Measurements from ENCODE around the gene MIA3.
"Not testable (repeated sequence)": the region's sequence is repeated elsewhere in the genome, so short reads cannot be mapped to it uniquely, and the experiment has no call there.

Gene MIA3, protein sequence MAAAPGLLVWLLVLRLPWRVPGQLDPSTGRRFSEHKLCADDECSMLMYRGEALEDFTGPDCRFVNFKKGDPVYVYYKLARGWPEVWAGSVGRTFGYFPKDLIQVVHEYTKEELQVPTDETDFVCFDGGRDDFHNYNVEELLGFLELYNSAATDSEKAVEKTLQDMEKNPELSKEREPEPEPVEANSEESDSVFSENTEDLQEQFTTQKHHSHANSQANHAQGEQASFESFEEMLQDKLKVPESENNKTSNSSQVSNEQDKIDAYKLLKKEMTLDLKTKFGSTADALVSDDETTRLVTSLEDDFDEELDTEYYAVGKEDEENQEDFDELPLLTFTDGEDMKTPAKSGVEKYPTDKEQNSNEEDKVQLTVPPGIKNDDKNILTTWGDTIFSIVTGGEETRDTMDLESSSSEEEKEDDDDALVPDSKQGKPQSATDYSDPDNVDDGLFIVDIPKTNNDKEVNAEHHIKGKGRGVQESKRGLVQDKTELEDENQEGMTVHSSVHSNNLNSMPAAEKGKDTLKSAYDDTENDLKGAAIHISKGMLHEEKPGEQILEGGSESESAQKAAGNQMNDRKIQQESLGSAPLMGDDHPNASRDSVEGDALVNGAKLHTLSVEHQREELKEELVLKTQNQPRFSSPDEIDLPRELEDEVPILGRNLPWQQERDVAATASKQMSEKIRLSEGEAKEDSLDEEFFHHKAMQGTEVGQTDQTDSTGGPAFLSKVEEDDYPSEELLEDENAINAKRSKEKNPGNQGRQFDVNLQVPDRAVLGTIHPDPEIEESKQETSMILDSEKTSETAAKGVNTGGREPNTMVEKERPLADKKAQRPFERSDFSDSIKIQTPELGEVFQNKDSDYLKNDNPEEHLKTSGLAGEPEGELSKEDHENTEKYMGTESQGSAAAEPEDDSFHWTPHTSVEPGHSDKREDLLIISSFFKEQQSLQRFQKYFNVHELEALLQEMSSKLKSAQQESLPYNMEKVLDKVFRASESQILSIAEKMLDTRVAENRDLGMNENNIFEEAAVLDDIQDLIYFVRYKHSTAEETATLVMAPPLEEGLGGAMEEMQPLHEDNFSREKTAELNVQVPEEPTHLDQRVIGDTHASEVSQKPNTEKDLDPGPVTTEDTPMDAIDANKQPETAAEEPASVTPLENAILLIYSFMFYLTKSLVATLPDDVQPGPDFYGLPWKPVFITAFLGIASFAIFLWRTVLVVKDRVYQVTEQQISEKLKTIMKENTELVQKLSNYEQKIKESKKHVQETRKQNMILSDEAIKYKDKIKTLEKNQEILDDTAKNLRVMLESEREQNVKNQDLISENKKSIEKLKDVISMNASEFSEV (N-terminal part only)

GRCh38 chr1:222618001-222618879, at the start of gene MIA3:
TSS of gene MIA3 (plus strand) at chr1:222618097. CDS start at chr1:222618111, 14 bp downstream.
- DNase-seq (ENCODE audit: low read depth in 2 of 3, low spot score in 2 of 3): peak in 2 of 3 experiments; percentile 41 to 46

GRCh38 chr1:222570837-222571236, 47.1 kb upstream of the MIA3 start:
- no peak for DNase-seq (ENCODE audit: low read depth in 2 of 3, low spot score in 2 of 3)

DNA sequence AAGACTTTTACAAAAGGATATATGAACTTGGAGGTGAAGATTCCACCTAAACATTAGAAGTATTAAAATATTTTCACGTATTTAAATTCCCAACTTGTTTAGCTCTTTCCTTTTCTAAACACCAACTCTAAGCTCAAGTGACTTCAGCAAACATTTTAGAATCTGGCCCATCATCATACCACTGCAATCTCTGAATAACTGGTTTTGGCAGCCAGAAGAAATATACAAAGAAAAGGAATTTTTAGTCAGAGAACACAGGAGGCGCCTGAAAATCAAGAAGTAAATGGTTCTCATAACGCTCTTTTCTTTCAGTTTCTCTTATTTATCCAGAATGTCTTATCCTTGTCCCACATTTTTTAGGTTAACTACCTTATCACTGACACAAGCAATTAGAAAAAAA, 38.6 kb upstream of the MIA3 start:
- no peak for DNase-seq (ENCODE audit: low read depth in 2 of 3, low spot score in 2 of 3)

GRCh38 chr1:222582099-222582774, 35.7 kb upstream of the MIA3 start:
- no peak for DNase-seq (ENCODE audit: low read depth in 2 of 3, low spot score in 2 of 3)

DNA sequence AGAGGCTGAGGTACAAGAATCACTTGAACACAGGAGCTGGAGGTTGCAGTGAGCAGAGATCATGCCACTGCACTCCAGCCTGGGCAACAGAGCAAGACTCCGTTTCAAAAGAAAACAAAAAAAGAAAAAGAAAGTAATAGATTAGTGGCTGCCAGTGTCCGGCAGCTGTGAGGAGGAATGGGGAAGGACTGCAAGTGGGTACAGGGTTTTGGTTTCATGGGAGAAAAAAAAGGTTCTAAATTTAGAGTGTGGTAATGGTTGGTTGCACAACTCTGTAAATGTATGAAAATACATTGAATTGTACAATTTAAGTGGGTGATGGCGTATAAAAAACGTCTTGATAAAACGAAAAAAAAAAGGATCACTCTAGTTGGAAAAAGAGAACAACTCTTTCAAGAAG, 34.8 kb upstream of the MIA3 start:
- no peak for DNase-seq (ENCODE audit: low read depth in 2 of 3, low spot score in 2 of 3)

GRCh38 chr1:222586842-222587241, 31.1 kb upstream of the MIA3 start:
- no peak for DNase-seq (ENCODE audit: low read depth in 2 of 3, low spot score in 2 of 3)

- DNase-seq (ENCODE audit: low read depth in 2 of 3, low spot score in 2 of 3): no peak
Observed at GRCh38 chr1:222588135-222588534, 29.8 kb upstream of the MIA3 start.

GRCh38 chr1:222589462-222590302, 28.2 kb upstream of the MIA3 start, which contains the start of gene TAF1A:
TSS of gene TAF1A (minus strand) at chr1:222589933.
- peak; percentile 53 to 59 (median 54) for DNase-seq (ENCODE audit: low read depth in 2 of 3, low spot score in 2 of 3)

- DNase-seq (ENCODE audit: low read depth in 2 of 3, low spot score in 2 of 3): no peak
Observed at GRCh38 chr1:222592171-222592570, 25.7 kb upstream of the MIA3 start.

GRCh38 chr1:222594789-222595188, 23.1 kb upstream of the MIA3 start:
- no peak for DNase-seq (ENCODE audit: low read depth in 2 of 3, low spot score in 2 of 3)

- no peak for DNase-seq (ENCODE audit: low read depth in 2 of 3, low spot score in 2 of 3)
Observed at GRCh38 chr1:222596696-222597095, 21.2 kb upstream of the MIA3 start.

GRCh38 chr1:222600281-222600680, 17.6 kb upstream of the MIA3 start:
- no peak for DNase-seq (ENCODE audit: low read depth in 2 of 3, low spot score in 2 of 3)

DNA sequence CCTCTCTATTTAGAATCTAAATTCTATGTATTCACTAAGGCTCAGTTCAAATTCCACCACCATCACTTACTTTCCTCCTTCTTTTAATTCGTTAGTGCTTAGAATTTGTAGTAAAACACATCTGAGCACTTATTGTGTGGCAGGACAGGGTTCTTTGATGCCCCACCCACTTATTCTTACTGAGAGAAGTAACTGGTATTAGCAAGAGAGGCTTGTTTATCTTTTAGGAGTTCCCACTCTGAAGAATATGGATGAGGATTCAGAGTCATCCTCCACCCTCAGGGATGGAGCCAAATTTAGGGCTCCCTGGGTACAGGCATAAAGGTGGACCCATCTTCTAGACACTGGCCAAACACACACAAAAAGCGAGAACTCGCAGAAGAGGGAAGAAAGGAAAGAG, 16.6 kb upstream of the MIA3 start:
- no peak for DNase-seq (ENCODE audit: low read depth in 2 of 3, low spot score in 2 of 3)

GRCh38 chr1:222606757-222607156, 11.1 kb upstream of the MIA3 start:
- no peak for DNase-seq (ENCODE audit: low read depth in 2 of 3, low spot score in 2 of 3)

- DNase-seq (ENCODE audit: low read depth in 2 of 3, low spot score in 2 of 3): not testable (repeated sequence)
Observed at GRCh38 chr1:222609111-222609510, 8.8 kb upstream of the MIA3 start.

DNA sequence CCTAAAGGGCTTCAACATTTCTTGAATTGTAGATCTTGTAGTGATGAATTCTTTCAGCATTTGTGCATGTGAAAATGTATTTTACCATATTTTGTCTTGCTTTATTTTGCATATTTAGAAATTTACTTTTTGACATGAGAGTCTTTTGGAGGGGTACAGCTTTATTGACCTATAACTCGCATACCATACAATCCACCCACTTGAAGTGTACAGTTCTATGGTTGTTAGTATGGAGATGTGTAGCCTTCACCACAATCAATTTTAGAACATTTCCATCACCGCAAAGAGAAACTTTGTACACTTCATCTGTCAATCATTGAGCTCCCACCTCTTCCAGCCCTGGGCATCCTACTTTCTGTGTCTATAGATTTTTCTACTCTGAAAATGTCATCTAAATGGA, 7.2 kb upstream of the MIA3 start:
- no peak for DNase-seq (ENCODE audit: low read depth in 2 of 3, low spot score in 2 of 3)

DNA sequence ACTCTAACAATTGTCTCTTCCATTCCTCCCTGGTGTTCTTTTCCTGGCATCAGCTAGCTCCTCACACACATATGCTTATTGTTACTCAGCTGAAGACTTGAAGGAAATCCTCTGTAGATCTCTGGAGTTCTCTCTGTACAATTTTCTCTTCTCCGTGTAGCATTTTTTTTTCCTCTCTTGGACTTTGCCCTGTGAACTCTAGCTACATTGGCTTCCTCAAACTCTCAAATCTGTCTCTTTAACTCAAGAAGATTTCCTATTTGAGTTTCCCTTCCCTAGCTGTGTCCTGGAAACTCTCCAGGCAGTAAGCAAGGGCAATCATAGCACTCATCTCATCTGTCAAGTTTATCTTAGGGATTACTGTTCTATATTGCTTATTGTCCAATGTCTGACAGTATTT, 4.3 kb upstream of the MIA3 start:
- DNase-seq (ENCODE audit: low read depth in 2 of 3, low spot score in 2 of 3): no peak

- no peak for DNase-seq (ENCODE audit: low read depth in 2 of 3, low spot score in 2 of 3)
Observed at GRCh38 chr1:222616525-222616924, 1.4 kb upstream of the MIA3 start.

Data from activated CD8-positive, alpha-beta memory T cell treated with anti-CD3 and anti-CD28 coated beads for 48 hours (primary cell).